ENCODE results near the gene BPIFB3. TPM values are rescaled to one million over a fixed set of nuclear protein-coding genes. Genes with fewer than 3 reads are reported as not detected.

BPIFB3 gene
- total and polyA plus RNA-seq, 2 of the 13 experiments (the other 11 are each of a cell fraction or from before 2014, with no cell fraction given) = 0.09 TPM; not detected in 1

- TF ChIP-seq ZNF775 (CRISPR knock-in tag; IDR thresholded peaks at IDR 0.05; ENCODE audit: borderline replicate concordance) (no peak), DRAP1 (CRISPR knock-in tag; IDR thresholded peaks at IDR 0.05) (peak; percentile 95), ZNF678 (CRISPR knock-in tag; IDR thresholded peaks at IDR 0.05) (no peak), ZNF446 (CRISPR knock-in tag; IDR thresholded peaks at IDR 0.05) (no peak), PPARG (CRISPR knock-in tag; conservative IDR thresholded peaks at IDR 0.05) (peak; percentile 88), POLR2G (IDR thresholded peaks at IDR 0.05; ENCODE audit: low read depth, low read length) (peak; percentile 96), HINFP (CRISPR knock-in tag; IDR thresholded peaks at IDR 0.05; ENCODE audit: low read depth) (peak; percentile 78; the same call in 1 of the 2 replicates), ELF3 (CRISPR knock-in tag; IDR thresholded peaks at IDR 0.05) (peak; percentile 99), RARA (CRISPR knock-in tag; IDR thresholded peaks at IDR 0.05) (peak; percentile 97), GPBP1L1 (CRISPR knock-in tag; IDR thresholded peaks at IDR 0.05) (no peak), ZNF549 (CRISPR knock-in tag; IDR thresholded peaks at IDR 0.05) (no peak), HOMEZ (CRISPR knock-in tag; IDR thresholded peaks at IDR 0.05; ENCODE audit: low read depth) (peak; percentile 89), MXD3 (CRISPR knock-in tag; IDR thresholded peaks at IDR 0.05) (peak; percentile 63; the same call in 1 of the 2 replicates), NFYB (CRISPR knock-in tag; IDR thresholded peaks at IDR 0.05) (no peak; the same call in 1 of the 2 replicates), SMAD9 (CRISPR knock-in tag; IDR thresholded peaks at IDR 0.05) (peak; percentile 46; the same call in 1 of the 2 replicates), ZNF615 (CRISPR knock-in tag; IDR thresholded peaks at IDR 0.05; ENCODE audit: borderline replicate concordance) (no peak), ZUFSP (CRISPR knock-in tag; IDR thresholded peaks at IDR 0.05; ENCODE audit: borderline replicate concordance) (no peak), HNRNPLL (IDR thresholded peaks at IDR 0.05; ENCODE audit: low read depth, low read length, poor library complexity, severe bottlenecking) (peak; percentile 42), KLF13 (CRISPR knock-in tag; IDR thresholded peaks at IDR 0.05) (no peak)
Observed at GRCh38 chr20:33005908-33006775, 47.6 kb upstream of the BPIFB3 start (continued).
